ENCODE results near the gene OLFML2A. TPM values are rescaled to one million over a fixed set of nuclear protein-coding genes. Genes with fewer than 3 reads are reported as not detected.

OLFML2A gene
- total RNA-seq, 1 donor from 2014 or later, result 49.1 TPM

DNA sequence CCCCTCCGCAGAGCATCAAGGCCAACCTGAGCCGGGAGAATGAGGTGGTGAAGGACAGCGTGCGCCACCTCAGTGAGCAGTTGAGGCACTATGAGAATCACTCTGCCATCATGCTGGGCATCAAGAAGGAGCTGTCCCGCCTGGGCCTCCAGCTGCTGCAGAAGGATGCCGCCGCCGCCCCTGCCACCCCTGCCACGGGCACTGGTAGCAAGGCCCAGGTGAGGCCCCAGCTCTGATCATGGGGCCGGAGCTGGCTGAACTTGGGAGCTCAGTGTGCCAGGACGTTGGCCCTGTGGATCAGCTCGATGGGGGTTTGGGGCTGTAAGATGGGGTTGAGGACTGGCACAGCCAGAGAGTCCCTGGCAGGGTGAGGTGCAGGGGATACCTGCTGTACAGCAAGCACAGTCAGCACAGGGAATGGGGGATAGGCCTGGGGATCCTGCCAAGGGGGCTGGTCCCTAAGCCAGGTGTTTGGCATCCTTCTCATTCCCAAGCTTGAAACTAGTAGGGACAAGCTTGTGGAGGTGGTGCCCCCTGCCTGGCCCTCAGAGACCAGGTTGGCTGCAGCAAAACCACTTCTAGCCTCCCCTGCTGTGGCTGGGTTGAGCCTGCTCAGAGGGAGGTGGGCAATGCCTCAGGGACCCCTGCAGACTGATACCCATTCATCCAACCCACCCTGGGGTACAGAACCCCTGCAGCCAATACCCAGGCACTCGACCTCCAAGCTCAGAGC is 22.5 kb downstream of the OLFML2A start:
- DNase-seq, result no peak

DNA sequence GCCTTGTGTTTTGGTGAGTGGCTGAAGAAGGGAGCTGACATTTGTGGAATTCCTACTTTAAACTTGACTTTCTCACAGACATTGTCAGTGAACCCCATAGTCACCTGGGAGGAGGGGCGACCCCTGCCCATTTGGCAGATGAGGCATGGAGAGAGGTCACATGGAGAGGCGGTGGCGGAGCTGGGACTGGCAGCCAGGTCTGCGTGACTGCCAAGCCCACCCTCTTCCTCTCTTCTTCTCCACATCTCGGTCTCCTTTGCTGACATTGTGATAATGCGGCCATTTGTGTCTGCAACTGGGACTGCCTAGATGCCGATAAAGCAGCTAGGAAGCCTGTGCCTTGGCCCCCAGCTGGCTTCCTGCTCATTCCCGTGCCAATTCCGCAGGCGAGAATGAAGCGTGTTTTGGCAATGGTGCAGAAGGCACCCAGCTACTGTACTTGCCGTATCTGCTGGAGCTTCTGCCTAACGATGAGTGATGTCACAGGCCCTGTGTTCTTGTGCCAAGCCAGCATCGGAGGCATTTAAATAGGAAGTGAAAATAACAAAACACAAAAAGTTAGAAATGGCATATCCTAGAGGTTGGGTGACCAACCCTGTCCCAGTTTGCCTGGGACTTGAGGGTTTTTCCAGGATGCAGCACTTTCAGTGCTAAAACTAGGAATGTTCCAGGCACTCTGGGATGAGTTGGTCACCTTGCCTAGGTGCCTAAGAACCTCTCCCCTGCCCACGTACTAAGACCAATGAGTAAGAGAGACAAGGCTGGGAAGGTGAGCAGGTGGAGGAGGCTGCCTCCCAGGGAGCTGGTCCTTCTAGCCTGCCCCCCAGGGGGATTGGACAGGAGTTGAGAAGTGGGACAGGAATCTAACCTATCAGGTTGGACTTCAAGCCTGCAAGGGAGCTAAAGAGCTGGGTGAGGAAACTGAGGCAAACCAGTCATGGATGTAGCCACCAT is 23.6 kb downstream of the OLFML2A start:
- DNase-seq, result no peak

DNA sequence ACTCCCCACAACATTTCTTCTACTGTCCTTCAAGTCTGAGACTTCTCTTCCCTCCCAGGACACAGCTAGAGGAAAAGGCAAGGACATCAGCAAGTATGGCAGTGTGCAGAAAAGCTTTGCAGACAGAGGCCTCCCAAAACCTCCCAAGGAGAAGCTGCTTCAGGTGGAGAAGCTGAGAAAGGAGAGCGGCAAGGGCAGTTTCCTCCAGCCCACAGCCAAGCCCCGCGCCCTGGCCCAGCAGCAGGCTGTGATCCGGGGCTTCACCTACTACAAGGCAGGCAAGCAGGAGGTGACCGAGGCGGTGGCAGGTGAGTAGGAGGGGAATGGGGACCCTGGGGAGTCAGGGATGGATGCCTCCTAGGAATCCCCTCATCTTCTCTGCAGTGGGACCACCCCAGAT is 24.4 kb downstream of the OLFML2A start:
- no peak for DNase-seq

DNA sequence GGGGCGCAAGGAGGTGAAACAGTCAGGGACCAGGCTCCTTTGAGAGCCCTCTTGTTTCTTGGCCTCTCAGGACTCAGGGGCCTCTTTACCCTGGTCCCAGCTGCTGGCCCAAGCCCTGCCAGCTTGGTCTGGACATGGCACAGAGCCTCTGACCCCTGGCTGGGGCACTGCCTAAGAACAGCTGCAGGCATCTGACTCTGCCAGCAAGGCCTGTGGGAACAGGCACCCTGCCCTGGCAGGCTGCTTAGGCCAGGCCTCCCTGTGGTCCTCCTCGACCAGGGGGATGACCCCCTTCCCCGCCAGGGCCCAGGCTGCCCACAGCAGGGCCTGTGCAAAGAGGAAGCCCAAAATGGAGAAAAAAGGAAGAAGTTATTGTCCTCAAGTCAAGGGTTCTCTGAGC is 25.5 kb downstream of the OLFML2A start:
- DNase-seq, result no peak

DNA sequence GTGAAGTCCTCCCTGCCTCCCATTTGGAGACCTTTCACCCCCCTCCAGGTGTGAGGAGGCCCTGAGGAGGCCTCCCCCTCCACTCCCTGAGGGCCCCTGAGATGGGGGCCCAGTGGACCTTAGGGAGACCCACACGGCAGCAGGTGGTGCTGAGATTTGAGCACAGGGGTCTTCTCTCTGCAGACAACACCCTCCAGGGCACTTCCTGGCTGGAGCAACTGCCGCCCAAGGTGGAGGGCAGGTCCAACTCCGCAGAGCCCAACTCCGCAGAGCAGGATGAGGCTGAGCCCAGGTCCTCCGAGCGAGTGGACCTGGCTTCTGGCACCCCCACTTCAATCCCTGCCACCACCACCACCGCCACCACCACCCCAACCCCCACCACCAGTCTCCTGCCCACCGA is 27.0 kb downstream of the OLFML2A start:
- DNase-seq, result no peak

DNA sequence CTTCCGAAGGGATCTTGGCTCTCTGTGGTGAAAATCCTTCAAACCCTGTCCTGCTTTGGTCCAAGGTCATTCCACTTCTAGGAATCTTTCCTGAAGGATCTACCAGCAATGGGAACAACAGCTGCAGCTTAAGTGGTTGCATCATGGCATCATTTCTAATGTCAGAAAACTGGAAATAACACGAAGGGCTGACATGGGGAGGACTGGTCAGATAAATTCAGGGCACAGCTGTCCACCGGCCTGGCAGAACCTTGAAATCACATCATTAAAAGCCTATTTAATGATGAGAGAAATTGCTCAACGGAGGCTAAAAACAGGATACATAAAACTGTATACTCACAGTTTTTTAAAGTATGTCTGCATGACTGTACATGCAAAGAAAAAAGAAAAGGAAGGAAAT is 28.3 kb downstream of the OLFML2A start:
- no peak for DNase-seq

DNA sequence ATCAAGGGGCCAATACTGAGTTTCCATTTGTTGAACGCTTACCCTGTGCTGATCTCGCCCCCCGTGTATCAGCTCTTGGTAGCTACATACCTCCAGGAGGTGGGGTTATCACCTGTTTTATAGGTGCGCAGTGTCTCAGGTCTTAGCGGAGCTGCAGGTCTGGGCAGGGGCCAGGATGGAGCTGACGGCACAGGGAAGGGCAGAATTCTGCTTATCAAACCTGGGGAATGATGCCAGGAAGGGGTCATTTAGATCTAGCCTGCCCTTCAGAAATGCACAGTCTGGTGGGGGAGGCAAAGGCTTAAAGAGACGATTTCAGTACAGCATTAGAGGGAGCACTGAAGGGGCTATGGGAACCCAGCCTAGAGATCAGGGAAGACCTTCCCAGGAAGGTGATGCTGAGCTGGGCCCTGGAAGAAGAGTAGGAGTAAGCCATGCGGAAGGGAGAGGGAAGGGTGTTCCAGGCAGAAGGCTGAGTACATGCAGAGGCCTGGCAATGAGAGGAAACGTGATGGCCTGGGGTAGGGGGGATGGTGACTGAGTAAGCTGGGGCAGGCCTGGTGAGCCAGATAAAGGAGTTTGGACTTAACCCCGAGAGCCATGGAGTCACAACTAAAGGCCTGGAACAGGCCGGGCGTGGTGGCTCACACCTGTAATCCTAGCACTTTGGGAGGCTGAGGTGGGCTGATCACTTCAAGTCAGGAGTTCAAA is 31.5 kb downstream of the OLFML2A start:
- DNase-seq, result no peak

DNA sequence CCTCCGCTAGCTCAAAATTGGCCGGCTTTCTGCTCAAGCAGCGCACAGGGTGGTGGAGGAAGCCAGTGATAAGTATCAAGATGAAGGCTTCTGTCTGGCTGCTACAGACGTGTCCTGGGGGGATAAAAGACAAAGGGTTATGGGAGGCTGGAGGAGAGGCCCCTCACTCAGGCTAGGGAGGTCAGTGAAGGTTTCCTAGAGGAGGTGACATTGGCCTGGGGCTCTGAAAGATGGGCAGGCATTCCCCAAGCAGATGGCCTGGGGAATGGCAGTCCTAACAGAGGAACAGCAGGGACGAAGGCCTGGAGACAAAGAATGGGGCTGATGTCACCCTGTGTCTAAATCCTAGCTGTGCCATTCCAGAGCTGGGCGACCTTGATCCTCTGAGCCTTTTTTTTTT is 32.3 kb downstream of the OLFML2A start:
- DNase-seq, result no peak

DNA sequence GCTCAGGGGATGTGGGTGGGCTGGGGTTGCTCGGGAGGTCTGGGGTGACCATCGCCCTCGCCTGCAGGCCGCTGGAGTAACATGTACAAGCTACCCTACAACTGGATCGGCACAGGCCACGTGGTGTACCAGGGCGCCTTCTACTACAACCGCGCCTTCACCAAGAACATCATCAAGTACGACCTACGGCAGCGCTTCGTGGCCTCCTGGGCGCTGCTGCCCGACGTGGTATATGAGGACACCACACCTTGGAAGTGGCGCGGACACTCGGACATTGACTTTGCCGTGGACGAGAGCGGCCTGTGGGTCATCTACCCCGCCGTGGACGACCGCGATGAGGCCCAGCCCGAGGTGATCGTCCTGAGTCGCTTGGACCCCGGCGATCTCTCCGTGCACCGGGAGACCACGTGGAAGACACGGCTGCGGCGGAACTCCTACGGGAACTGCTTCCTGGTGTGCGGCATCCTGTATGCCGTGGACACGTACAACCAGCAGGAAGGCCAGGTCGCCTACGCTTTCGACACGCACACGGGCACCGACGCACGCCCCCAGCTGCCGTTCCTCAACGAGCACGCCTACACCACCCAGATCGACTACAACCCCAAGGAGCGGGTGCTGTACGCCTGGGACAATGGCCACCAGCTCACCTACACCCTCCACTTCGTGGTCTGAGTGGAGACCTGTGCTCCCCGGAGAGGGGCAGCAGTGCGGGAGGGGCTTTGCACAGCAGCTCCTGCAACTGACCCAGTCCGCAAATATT is 33.0 kb downstream of the OLFML2A start:
- DNase-seq, result no peak

DNA sequence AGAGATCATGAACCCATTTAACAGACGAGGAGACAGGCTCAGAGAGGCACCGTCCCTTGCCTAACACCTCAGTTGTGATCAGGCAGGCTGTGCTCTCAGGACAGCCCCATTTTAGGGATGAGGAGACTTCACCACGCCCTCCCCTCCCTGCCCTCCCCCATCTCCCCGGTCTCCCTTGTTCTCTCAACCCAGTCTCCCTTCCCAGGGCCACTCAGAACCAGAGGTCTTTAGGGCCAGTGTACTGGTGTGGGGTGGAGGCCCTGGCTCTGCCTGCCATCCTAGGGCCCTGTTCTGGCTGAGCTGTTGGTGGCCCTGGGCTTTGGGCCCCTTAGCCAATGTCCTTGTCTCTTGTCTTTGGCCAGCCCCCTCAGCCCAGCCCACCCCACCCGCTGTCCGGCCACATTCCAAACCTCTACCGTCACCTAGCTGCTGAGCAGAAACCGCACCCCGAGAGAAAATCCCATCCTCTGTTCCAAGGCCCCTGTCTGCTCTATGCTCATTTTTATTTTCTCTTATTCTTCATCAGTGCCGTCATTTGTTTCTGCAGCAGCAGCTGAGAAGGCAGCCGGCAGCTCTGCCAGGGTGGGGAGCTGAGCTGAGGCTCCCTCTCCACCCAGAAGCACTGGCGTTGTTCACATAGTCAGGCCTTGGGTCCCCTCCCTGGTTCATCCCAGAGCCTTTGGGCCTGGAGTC is 33.9 kb downstream of the OLFML2A start:
- peak; percentile 68 for DNase-seq

DNA sequence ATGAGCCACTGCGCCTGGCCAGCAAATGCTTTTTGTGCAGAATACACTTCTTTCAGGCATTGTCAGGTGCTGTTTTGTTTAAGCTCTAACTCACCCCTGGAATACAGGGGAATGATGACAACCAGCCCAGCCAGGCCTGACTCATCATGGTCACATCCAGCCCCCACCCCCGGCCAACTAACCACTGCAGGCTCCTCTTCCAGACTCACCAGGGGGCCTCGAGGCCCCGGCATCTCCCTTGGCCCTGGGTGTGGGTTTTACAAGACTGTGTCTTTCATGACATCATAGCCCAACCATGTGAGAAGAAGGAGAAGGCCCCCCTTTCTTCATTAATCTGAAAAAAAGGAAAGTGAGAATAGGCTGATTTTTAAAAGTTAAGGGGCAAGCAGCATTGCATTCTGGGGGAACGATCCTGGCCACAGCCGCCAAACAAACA is 35.5 kb downstream of the OLFML2A start:
- peak; percentile 75 for DNase-seq

DNA sequence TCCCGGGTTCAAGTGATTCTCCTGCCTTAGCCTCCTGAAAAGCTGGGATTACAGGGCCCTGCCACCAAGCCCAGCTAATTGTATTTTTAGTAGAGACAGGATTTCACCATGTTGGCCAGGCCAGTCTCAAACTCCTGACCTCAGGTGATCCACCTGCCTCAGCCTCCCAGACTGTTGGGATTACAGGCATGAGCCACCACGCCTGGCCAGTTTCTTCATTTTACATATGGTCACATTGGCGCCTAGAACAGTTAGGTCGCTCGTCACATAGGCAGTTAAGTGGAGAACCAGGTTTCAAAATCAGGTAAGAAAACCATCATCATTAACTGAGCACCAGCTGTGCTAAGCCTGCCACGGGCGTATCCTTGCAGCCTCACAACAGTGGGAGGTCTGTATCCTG is 36.1 kb downstream of the OLFML2A start:
- no peak for DNase-seq

DNA sequence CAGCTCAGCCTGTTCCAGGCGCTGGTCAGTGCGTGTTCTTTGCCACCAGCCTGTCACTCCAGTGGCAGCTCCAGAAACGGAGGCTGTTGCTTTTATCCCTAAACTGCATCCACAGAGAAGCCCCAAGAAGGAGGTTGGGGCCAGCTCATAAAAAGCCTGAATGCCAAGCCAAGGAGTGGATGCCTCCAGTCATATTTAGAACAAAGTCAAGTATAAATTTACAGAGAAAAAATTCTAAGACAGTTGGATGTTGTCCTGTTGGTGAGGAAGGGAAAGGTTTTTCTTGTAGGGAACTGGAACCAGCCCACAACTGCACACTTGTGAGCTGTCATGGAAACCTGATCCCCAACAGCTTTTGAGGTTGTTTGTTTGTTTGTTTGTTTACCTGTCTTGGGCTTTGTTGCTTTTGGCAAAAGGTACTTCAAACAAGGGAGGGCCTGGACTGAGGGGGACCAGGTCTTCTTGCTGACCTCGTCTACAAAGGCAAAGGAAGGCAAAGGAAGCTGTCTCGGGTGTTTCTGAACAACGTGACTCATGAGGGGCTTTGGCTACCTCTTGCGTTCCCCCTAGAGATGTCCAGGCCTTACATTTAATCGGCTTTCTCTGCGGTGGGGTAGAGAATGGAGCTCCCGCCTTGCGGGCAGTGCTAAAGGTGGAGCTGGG is 36.7 kb downstream of the OLFML2A start:
- no peak for DNase-seq

DNA sequence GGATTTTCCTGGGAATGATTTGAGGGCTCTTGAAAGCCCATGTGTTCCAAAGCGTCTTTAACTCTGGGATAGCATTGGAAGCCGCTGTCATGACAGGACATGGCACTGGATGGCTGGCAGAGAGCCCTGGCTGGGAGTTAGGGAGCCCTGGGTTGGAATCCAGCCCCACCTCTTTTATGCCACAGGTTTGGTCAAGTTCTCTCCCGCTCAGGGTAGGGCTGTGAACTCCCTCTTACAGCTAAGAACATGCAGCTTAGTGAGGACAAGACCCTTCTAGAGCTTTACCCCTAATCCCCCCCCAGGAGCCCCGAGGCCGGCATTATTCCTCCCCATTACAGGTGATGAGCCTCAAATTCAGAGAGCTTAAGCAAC is 37.2 kb downstream of the OLFML2A start:
- DNase-seq, result no peak

DNA sequence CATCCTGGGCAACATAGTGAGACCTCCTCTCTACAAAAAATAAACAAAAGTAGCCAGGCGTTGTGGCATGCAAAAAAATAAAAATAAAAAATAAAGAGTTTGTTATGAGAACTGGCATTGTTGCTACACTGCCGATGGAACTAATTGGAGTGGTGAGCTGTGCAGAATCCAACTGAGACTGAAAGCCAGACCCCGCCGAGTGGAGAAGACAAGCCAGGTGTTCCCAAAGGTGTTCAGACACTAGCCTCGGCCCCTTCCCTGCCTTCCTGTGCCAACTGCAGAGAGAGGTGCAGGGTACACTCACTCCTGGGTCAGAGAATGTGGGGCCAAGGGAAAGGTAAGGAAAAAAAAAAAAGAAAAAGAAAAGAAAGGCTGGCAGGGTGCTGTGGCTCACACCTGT is 38.7 kb downstream of the OLFML2A start:
- no peak for DNase-seq

DNA sequence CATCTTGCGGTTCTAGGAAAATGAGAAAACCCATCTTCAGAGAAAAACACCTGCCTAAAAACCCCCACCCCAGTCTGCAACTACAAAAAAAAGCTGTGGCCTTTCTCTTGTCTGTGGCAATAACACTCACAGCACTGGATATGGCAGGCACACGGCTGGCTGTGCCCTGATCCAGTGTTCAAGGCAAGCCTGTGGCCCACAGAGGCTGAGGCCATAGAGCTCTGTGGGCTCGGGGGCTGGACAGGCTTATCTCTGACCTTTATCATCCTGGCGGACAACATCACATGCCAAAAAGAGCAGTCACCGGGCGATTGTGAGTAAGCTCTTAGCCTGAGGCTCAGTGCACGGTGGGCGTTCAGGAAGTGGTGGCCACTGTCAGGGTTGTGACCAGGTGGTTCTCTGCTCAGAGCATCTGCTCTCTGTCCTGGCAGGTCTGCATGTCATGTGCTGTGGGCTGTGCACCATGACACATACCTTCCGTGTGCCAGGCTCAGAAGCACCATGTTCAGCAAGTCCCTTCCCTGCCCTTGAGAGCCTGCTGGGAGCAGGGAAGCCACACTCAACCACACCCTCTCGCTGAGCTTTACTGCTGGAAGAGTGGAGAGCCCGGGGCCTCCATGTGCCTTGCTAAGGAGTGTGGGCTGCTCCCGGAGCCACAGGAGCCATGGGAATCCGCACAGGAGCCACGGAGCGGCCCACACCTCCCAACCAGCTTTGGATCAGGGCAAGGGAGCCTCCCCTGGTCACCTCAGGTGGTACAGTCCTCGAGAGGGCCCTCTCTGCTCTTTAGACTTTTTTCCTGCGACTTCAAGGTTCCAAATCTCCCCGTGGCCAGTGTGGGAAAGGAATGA is 41.7 kb downstream of the OLFML2A start:
- no peak for DNase-seq

DNA sequence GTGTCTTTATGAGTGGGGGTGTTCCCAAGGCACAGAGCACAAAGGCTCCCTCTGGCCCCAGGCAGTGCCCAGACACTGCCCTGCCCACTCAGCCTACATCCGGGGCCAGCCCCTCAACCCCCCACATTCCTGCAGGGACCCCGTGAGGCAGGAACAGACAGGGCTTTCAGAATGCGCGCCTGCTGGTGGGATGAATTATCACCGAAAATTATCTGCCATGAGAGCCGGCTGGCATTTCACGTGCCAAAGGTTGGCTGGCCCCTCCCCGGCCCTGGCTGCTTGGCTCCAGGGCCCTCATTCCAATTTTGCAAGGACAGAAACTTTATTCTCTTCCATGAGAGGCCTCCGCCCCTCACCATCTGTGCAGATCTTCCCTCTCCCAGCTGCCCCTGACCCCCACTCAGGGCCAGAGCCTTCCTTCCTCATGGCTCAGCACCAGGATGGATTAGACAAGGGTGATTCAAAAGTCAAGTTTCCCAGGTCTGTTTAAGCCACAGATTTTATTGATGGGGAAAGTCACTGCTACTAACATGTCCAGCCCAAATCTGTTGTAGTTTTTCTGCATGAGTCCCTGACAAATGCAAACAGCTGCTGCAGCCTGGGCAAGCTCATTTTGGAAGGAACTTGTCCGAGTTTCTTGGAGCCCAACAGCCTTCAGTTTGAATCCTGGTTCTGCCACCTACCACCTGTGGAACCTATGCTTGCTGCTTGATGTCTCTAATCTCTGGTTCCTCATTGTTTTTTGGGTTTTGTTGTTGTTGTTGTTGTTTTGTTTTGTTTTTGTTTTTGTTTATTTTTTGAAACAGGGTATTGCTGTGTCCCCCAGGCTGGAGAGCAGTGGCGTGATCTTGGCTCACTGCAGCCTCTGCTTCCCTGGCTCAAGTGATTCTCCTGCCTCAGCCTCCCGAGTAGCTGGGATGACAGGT is 44.0 kb downstream of the OLFML2A start:
- DNase-seq, result no peak

DNA sequence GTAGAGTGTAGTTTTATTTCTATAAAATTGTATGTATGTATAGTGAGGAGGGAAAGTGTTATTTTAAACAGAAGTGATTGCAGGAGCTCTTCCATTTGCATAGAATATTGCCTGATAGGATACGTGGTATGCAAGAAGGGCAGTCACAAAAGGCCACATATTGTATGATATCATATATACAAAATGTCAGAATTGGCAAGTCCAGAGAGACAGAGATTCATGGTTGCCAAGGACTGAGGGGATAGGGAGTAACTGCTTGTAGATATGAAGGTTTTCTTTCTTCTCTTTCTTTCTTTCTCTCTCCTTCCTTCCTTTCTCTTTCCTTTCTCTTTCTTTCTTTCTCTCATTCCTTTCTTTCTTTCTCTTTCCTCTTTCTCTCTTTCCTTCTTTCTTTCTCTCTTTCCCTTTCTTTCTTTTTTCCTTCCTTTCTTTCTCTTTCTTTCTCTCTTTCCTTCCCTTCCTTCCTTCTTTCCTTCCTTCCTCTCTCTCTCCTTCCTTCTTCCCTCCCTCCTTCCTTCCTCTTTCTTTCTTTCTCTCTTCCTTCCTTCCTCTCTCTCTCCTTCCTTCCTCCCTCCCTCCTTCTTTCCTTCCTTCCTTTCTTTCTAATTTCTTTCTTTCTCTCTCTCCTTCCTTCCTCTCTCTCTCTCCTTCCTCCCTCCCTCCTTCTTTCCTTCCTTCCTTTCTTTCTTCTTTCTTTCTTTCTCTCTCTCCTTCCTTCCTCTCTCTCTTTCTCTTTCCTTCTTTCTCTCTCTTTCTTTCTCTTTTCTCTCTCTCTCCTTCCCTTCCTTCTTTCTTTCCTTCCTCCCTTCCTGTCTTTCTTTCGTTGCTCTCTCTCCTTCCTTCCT is 51.8 kb downstream of the OLFML2A start:
- peak; percentile 20 for DNase-seq
